DND-41 (cell line): ENCODE data around the gene PARPBP.

Experiments used
- ATAC-seq: fragments of 200-7000 bp; cut with Tn5 transposase; 3 replicates; pipeline ENCODE4 v1.9.1; 2021; ENCODE audit warnings: low read depth; ENCODE audit not compliant: insufficient read depth
- DNase-seq: peaks from one replicate; pipeline ENCODE4 v3.0.0-alpha.2; 2020
- H2AFZ ChIP-seq: 2 replicates; pipeline ENCODE4 v1.6.0; 2012; ENCODE audit warnings: low read depth, low read length
- H3K27ac ChIP-seq: 2 replicates; pipeline ENCODE4 v1.5.1; 2012; ENCODE audit warnings: low read length, inconsistent platforms
- H3K27me3 ChIP-seq: fragments of 200-600 bp; sonication (generic); 2 replicates; pipeline ENCODE4 v1.6.0; 2012; ENCODE audit warnings: low read length, mild to moderate bottlenecking, inconsistent platforms; ENCODE audit not compliant: insufficient read depth, poor library complexity
- H3K36me3 ChIP-seq: 2 replicates; pipeline ENCODE4 v1.5.1; 2012; ENCODE audit warnings: low read length, inconsistent platforms; ENCODE audit not compliant: insufficient read depth
- H3K4me1 ChIP-seq: 2 replicates; pipeline ENCODE4 v1.5.1; 2012; ENCODE audit warnings: mild to moderate bottlenecking, low read length; ENCODE audit not compliant: insufficient read depth
- H3K4me2 ChIP-seq: 2 replicates; pipeline ENCODE4 v1.6.0; 2012; ENCODE audit warnings: mild to moderate bottlenecking, moderate library complexity, low read length, inconsistent platforms; ENCODE audit not compliant: insufficient read depth
- H3K4me3 ChIP-seq, 2 experiments: fragments of 200-600 bp in 1 of 2; shearing (Covaris generic) in 1 of 2; 2 replicates each; pipeline ENCODE4 v1.5.1; 2012 to 2016; ENCODE audit warnings: inconsistent platforms in 2 of 2, low read length in 2 of 2, mild to moderate bottlenecking in 2 of 2, low read depth in 1 of 2, moderate library complexity in 1 of 2
- H3K79me2 ChIP-seq: 2 replicates; pipeline ENCODE4 v1.6.0; 2012; ENCODE audit warnings: low read length, inconsistent platforms; ENCODE audit not compliant: insufficient read depth
- H3K9ac ChIP-seq: 2 replicates; pipeline ENCODE4 v1.6.0; 2012; ENCODE audit warnings: low read depth, mild to moderate bottlenecking, inconsistent platforms, low read length, moderate library complexity
- H3K9me3 ChIP-seq: 2 replicates; pipeline ENCODE4 v1.5.1; 2012; ENCODE audit warnings: low read length, moderate library complexity, mild to moderate bottlenecking, inconsistent platforms; ENCODE audit not compliant: insufficient read depth, severe bottlenecking
- H4K20me1 ChIP-seq: 2 replicates; pipeline ENCODE4 v1.6.0; 2012; ENCODE audit warnings: low read length; ENCODE audit not compliant: insufficient read depth
- EZH2 ChIP-seq: IDR thresholded peaks from 3 replicates; pipeline ENCODE4 v1.6.1; 2012; ENCODE audit warnings: borderline replicate concordance, low read depth, mild to moderate bottlenecking, moderate library complexity, low read length, inconsistent platforms; ENCODE audit not compliant: severe bottlenecking
- TF ChIP-seq, protein P1 (sequence below): IDR thresholded peaks from 2 replicates; pipeline ENCODE4 v1.5.1; 2012; ENCODE audit warnings: borderline replicate concordance, low read length, moderate library complexity, mild to moderate bottlenecking; ENCODE audit not compliant: poor library complexity, severe bottlenecking; ENCODE audit errors: extremely low read depth

The PARPBP gene

DNA sequence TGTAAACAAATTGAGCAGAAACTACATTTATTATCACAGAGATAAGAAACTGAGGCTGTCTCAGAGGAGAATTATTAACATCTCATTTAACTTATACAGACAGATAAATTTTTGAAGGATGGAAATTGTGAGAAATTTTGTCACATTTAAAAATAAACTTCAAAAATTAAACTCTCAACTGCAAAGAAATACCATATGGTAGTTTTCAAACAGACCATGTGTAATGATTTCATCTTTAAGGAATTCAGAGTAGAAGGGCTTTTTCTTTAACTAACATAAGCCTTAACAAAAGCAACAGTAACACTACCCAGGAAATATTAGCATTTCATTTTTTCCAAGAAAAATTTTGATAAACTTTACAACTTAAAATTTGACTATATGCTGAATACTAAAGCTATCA, 26.7 kb upstream of the PARPBP start:
- peaks cover 51% of the 10 kb centered on the region for H3K36me3 ChIP-seq
- TF ChIP-seq, protein P1, sequence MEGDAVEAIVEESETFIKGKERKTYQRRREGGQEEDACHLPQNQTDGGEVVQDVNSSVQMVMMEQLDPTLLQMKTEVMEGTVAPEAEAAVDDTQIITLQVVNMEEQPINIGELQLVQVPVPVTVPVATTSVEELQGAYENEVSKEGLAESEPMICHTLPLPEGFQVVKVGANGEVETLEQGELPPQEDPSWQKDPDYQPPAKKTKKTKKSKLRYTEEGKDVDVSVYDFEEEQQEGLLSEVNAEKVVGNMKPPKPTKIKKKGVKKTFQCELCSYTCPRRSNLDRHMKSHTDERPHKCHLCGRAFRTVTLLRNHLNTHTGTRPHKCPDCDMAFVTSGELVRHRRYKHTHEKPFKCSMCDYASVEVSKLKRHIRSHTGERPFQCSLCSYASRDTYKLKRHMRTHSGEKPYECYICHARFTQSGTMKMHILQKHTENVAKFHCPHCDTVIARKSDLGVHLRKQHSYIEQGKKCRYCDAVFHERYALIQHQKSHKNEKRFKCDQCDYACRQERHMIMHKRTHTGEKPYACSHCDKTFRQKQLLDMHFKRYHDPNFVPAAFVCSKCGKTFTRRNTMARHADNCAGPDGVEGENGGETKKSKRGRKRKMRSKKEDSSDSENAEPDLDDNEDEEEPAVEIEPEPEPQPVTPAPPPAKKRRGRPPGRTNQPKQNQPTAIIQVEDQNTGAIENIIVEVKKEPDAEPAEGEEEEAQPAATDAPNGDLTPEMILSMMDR, result no peak
- no peak for TF ChIP-seq EZH2
- no peaks in the 10 kb centered on the region for H3K27me3 ChIP-seq
- no peak overlapping the region for H3K4me3 ChIP-seq
- H3K9ac ChIP-seq, result no peak overlapping the region
- H3K4me1 ChIP-seq, result no peaks in the 10 kb centered on the region
- H3K79me2 ChIP-seq, result no peaks in the 10 kb centered on the region; the same call in 1 of the 2 replicates
- H2AFZ ChIP-seq, result no peak overlapping the region
- no peaks in the 10 kb centered on the region for H4K20me1 ChIP-seq
- H3K9me3 ChIP-seq, result peaks cover 6% of the 10 kb centered on the region
- H3K27ac ChIP-seq, result no peak overlapping the region
- ATAC-seq, result no peak
- no peak for DNase-seq
- no peak overlapping the region for H3K4me2 ChIP-seq

DNA sequence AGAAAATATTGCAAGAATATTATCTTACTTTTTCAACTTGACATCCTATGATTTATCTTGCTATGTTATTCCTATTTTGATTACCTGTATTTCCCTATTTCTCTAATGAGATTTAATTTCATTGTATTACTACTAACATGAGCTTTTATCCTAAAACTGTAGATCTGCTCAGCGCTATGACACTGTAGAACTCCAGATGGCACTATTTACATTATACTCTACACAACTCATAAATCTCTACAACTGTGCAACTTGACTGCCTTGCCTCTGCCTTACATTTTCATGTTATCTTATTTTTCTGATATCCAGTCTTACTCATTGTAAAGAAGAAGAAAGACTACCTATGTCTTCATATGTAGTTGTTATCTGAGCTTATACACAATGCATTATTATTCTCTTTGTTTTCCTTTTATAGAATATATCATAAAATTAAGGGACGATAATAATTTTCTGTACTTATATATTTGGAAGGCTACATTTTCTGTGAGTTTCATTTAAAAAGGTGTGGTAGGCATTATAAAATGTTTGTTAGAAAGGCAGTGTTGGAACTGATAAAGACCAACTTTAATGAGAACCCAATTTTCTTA, 24.2 kb upstream of the PARPBP start:
- Histone ChIP-seq H3K27me3 (no peaks in the 10 kb centered on the region), H3K27ac (no peak overlapping the region), H3K4me2 (no peak overlapping the region), H3K9me3 (no peaks in the 10 kb centered on the region), H2AFZ (no peak overlapping the region), H3K4me3 (no peak overlapping the region), H3K36me3 (peaks cover 56% of the 10 kb centered on the region), H4K20me1 (no peaks in the 10 kb centered on the region), H3K4me1 (no peaks in the 10 kb centered on the region), H3K79me2 (no peaks in the 10 kb centered on the region; the same call in 1 of the 2 replicates), H3K9ac (no peak overlapping the region)
- DNase-seq, result no peak
- ATAC-seq, result peak; percentile 86
- TF ChIP-seq, protein P1, result peak; percentile 70
- TF ChIP-seq EZH2, result no peak

DNA sequence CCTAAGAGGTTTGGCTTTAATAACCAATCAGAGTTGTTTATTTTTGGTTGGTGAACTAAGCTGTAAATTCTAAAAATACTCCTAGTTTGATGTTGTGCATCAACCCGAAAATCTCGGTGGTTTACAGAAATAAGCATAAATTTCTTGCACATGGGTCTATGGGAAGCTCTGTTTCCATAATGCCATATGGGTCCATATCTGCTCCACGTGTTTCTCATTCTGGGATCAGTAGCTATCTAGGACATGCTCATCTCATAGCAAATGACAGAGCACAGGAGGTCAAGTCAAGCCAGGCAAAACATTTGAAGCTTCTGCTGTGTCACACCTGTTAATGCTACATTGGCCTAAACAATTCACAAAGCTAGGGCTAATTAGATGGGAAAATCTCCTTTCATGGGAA, 23.1 kb upstream of the PARPBP start:
- DNase-seq (no peak), ATAC-seq (no peak)
- H3K36me3 ChIP-seq, result peaks cover 53% of the 10 kb centered on the region
- TF ChIP-seq, protein P1, result no peak
- no peak for TF ChIP-seq EZH2
- no peaks in the 10 kb centered on the region; the same call in 1 of the 2 replicates for H3K79me2 ChIP-seq
- no peak overlapping the region for H3K4me2 ChIP-seq
- no peaks in the 10 kb centered on the region for H4K20me1 ChIP-seq
- H3K9ac ChIP-seq, result no peak overlapping the region
- no peaks in the 10 kb centered on the region for H3K9me3 ChIP-seq
- no peak overlapping the region for H2AFZ ChIP-seq
- H3K27me3 ChIP-seq, result no peaks in the 10 kb centered on the region
- no peaks in the 10 kb centered on the region for H3K4me1 ChIP-seq
- no peak overlapping the region for H3K27ac ChIP-seq
- H3K4me3 ChIP-seq, result no peak overlapping the region

DNA sequence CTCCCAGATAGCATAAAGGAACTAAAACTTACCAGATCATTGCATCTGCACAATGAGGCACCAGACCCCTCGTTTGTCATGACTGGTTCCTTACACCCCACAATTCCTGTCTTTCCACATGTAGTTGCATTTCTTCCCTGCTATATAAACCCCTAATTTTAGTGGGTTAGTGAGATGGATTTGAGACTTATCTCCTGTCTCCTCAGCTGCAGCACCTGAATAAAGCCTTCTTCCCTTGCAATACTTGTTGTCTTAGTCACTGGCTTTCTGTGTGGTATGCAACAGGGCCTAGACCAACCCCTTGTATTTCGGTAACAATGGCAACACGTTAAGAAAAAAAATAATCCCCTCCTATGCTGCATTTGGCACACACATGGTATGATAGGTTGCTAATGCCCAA, 13.1 kb upstream of the PARPBP start:
- TF ChIP-seq, protein P1, result no peak
- TF ChIP-seq EZH2, result no peak
- H4K20me1 ChIP-seq, result no peaks in the 10 kb centered on the region
- H3K27ac ChIP-seq, result no peak overlapping the region
- no peak overlapping the region for H2AFZ ChIP-seq
- no peak overlapping the region for H3K4me2 ChIP-seq
- H3K79me2 ChIP-seq, result peaks cover 5% of the 10 kb centered on the region; the same call in 1 of the 2 replicates
- ATAC-seq (no peak), DNase-seq (no peak)
- H3K36me3 ChIP-seq, result peaks cover 76% of the 10 kb centered on the region
- peaks cover 19% of the 10 kb centered on the region for H3K9me3 ChIP-seq
- no peaks in the 10 kb centered on the region for H3K27me3 ChIP-seq
- H3K4me3 ChIP-seq, result no peak overlapping the region
- H3K4me1 ChIP-seq, result no peaks in the 10 kb centered on the region
- no peak overlapping the region for H3K9ac ChIP-seq
